ENCODE measurements around the gene TCFL5.
A peak's percentile ranks its signal among the peaks of the same experiment; 100 is the strongest.

DNA sequence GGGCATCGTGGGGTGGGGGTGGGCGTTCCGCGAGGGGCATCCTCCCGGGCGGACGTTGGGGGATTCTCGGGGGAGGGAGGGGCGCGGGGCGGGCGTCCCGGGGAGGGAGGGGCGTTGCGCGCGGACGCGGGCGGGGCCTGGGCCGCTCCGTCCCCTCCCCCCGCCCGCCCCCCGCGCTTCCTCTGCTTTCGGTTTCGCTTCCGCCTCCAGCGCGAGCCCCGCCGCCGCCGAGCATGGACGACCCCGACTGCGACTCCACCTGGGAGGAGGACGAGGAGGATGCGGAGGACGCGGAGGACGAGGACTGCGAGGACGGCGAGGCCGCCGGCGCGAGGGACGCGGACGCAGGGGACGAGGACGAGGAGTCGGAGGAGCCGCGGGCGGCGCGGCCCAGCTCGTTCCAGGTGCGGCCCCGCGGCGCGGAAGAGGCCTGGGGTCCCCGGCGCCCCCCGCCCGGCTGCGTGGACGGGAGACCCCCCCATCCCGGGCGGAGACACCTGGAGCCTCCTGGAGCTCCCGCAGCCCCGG is 56.9 kb downstream of the TCFL5 start, which contains the start of gene OGFR:
- TF ChIP-seq, protein P1, sequence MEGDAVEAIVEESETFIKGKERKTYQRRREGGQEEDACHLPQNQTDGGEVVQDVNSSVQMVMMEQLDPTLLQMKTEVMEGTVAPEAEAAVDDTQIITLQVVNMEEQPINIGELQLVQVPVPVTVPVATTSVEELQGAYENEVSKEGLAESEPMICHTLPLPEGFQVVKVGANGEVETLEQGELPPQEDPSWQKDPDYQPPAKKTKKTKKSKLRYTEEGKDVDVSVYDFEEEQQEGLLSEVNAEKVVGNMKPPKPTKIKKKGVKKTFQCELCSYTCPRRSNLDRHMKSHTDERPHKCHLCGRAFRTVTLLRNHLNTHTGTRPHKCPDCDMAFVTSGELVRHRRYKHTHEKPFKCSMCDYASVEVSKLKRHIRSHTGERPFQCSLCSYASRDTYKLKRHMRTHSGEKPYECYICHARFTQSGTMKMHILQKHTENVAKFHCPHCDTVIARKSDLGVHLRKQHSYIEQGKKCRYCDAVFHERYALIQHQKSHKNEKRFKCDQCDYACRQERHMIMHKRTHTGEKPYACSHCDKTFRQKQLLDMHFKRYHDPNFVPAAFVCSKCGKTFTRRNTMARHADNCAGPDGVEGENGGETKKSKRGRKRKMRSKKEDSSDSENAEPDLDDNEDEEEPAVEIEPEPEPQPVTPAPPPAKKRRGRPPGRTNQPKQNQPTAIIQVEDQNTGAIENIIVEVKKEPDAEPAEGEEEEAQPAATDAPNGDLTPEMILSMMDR (IDR thresholded peaks at IDR 0.05), result no peak
- peak; percentile 42; the same call in 1 of the 2 replicates for TF ChIP-seq POLR2AphosphoS5 (IDR thresholded peaks at IDR 0.05; ENCODE audit: low read depth, low read length)
- TF ChIP-seq, protein P2, sequence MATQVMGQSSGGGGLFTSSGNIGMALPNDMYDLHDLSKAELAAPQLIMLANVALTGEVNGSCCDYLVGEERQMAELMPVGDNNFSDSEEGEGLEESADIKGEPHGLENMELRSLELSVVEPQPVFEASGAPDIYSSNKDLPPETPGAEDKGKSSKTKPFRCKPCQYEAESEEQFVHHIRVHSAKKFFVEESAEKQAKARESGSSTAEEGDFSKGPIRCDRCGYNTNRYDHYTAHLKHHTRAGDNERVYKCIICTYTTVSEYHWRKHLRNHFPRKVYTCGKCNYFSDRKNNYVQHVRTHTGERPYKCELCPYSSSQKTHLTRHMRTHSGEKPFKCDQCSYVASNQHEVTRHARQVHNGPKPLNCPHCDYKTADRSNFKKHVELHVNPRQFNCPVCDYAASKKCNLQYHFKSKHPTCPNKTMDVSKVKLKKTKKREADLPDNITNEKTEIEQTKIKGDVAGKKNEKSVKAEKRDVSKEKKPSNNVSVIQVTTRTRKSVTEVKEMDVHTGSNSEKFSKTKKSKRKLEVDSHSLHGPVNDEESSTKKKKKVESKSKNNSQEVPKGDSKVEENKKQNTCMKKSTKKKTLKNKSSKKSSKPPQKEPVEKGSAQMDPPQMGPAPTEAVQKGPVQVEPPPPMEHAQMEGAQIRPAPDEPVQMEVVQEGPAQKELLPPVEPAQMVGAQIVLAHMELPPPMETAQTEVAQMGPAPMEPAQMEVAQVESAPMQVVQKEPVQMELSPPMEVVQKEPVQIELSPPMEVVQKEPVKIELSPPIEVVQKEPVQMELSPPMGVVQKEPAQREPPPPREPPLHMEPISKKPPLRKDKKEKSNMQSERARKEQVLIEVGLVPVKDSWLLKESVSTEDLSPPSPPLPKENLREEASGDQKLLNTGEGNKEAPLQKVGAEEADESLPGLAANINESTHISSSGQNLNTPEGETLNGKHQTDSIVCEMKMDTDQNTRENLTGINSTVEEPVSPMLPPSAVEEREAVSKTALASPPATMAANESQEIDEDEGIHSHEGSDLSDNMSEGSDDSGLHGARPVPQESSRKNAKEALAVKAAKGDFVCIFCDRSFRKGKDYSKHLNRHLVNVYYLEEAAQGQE (IDR thresholded peaks at IDR 0.05; ENCODE audit: insufficient read depth in 1 of 2, low read depth in 2 of 2, low read length in 1 of 2), result no peak
